GM18858 (cell line): ENCODE results near the gene WWC2.
"Not testable (repeated sequence)": the region's sequence is repeated elsewhere in the genome, so short reads cannot be mapped to it uniquely, and the experiment has no call there.

Experiments used
- ATAC-seq: cut with Tn5 transposase; IDR thresholded peaks from one replicate; pipeline ENCODE4 v1.9.1; 2021; ENCODE audit not compliant: unreplicated experiment

Gene WWC2

DNA sequence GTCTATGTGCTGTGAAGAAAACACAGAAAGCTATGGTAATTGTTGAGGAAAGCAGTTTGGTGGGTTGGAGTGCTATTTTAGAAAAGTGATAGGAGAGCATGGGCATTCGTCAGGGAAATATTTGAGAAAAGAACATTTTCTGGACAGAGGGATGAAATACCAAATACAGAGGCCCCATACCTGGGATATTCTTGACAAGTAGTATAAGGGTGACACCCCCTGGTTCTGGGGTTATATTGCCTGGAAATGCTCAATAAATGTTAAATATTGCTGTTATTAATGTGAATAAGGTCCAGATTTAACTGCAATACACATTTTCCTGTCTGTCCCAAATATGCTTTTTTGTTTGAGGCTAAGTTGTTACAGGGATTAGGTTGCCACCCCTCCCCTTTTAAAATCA, 42.9 kb downstream of the WWC2 start:
- ATAC-seq: no peak

DNA sequence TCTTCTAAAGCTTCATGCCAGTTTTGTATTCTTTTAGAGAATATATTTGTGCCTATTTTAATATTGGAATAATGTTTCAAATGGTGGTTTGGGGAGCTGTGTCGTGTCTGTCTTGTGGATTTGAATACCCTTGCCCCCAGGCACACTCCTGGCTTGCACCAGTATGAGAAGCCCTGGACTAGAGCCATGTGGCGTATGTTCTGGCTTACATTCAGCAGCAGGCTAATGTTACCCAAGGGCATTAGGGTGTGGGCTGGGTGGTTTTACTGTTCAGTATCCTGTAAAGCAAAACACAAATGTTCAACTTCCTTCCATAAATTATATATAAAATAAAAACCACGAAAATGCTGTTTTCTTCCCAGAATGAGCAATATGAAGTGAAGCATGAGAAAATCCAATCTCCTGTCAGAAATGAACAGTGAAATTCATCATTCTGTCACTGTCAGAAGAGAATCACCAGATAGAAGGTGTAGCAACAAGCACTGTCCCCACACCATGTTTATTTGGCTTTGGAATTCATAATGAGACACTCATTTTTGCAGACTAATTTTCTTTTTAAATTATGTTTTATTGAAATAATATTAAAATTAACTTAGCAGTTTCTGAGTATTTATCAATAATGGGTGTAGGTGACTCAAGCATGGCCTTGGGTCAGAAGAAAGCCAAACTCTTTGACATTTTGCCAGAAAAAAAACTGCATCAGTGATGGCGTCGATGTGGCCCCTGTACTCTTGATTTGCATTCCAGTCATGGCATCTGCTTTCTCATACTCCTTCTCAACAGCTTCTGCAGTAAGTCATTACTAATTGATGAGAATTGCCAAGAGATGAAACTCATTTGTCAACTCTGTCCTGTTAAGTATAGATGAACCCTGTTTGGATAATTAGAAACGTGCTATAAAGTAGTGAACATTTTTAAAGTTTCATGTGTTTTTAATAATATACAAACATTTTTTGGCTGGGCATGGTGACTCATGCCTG, 43.8 kb downstream of the WWC2 start:
- no peak for ATAC-seq

DNA sequence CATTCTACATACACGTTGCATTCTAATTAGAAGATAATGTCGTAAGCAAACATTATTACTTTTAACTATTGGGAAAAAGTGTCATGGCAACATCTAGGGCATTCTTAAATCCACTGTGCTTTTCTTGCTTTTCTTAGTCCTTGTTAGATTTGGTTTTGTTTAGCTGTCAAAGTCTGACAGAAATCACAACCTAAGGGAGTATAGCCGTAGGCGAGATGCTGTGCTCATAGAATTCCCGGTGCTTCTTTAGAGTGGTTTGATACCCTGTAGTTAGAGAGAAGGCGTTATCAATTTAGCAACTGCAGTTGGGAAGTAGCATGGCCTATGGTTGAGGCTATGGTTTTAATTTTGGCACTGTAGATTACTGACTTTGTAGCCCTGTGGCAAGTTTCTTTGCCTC, 45.7 kb downstream of the WWC2 start:
- no peak for ATAC-seq

DNA sequence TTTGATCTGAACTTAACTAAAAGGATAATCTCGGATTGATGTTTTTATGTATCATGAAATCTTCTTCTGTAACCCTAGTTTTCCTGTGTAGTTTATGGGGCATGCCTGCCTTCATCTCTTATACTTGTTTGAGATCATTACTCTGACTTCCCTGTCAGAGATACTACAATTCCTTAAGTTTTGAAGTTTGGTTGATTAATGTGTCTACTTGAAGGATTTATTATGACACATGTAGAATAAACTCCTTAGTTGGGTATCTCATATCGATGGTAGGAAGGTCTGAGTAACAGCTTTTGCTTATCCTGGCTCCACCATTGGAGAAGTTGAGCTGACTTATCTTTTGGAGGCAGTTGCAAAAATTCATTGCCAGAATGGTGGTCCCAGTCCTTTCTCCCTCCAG, 46.7 kb downstream of the WWC2 start:
- ATAC-seq: no peak

DNA sequence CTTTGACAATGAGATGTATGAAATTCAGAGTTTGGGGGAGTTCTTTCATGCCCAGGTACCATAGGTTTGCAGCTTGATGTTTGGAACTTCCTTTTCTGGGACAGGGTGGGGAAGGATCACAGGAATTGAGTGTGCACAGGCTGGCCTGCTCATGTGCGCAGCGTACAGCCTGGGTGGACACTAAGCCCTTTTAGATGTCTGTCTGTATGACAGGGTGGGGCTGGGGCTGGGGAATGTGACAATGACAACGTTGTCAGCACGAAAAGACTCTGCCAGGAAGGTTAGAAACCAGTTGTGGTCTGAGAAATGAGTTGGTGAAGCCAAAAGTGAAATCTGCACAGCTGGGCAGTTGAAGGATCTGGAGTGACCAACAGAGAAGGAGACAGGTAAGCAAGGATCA, 47.4 kb downstream of the WWC2 start:
- no peak for ATAC-seq

DNA sequence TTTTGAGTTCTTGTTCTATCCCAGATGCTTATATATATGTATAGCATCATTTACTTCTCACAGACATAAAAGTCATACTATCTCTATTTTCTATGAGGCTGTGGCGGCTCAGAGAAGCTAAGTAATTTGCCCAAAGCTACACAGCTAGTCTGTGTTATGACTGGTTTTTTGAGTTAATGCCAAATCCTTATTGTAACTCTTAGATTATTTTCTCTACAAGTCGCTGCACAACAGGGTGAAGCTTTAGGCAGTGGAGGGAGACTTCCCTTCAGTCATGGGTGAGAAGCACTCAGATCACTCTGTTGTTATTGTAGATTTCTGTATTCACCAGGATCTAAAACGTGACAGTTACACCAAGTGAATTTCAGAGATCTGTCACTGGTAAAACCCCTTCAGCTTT, 48.1 kb downstream of the WWC2 start:
- no peak for ATAC-seq

DNA sequence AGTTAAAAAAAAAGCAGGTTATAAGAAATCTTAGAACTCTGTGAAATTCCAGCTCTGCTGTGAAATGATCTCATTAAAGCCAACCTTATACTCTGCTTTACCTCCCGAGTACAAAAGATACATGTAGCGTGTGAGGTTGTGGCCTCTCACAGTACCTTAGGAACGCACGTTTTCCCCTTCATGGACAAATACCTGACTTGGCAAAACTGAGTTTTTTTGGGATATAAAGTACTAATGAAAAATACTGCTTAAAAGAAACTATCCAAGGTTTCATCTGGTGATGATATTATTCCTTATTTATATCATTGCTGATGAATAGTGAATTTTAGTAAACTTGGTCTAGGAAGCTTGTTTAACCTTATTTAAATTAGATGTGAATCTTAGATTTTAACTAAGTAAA, 48.9 kb downstream of the WWC2 start:
- no peak for ATAC-seq

DNA sequence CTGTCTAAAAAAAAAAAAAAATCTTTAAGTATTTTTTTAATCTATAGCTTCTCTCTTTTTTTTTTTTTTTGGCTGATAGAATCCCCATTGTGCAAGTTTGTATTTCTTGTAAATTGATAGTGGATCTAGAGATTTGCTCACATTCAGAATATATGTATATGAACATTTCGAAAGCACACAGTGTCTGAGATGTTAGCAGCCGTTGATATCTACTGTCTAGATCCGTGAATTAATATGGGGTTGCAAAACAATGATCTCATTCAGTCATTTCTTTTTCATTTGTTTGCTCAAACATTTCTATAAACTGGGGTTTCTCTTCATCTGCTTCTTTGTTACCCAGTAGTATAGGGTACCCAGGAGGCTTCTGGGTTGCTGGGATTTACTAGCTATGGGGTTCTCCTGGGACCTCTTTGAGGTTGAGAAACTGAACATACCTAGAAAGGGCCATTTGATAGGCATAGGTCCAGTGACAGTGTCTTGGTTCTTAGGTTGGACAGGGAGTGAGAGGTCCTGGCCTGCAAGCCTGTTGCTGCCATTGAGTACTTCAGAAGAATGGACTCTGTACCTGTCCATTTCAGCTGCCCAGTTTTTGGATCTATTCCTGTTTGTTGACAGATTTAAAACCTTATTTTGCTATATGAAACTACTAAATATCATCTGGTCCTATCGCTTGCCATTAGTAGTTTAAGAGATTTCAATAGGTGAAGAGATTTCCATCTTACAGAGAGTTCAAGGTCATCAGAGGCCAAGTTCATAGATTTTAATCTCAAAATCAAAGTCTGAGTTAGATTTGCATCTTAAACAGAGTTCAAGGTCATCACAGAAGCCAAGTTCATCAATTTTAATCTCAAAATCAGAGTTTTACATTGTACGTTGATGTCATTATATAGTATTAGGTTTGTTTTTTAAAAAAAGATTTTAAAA, 50.8 kb downstream of the WWC2 start:
- no peak for ATAC-seq

DNA sequence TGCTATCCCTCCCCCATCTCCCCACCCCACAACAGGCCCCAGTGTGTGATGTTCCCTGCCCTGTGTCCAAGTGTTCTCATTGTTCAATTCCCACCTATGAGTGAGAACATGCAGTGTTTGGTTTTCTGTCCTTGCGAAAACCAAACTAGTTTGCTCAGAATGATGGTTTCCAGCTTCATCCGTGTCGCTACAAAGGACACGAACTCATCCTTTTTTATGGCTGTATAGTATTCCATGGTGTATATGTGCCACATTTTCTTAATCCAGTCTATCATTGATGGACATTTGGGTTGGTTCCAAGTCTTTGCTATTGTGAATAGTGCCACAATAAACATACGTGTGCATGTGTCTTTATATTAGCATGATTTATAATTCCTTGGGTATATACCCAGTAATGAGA, 51.6 kb downstream of the WWC2 start:
- ATAC-seq: not testable (repeated sequence)

DNA sequence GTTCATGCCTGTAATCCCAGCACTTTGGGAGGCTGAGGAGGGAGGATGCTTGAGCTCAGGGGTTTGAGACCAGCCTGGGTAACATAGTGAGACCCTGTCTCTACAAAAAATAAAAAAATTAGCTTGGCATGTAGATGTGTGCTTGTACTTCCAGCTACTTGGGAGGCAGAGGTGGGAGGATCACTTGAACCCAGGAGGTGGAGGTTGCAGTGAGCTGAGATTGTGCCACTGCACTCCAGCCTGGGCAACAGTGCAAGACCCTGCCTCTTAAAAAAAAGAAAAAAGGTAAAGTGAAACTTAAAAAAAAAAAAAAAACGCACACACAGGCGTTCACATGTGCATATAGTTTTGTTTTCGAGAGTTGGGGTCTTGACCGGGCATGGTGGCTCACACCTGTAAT, 53.2 kb downstream of the WWC2 start:
- not testable (repeated sequence) for ATAC-seq

DNA sequence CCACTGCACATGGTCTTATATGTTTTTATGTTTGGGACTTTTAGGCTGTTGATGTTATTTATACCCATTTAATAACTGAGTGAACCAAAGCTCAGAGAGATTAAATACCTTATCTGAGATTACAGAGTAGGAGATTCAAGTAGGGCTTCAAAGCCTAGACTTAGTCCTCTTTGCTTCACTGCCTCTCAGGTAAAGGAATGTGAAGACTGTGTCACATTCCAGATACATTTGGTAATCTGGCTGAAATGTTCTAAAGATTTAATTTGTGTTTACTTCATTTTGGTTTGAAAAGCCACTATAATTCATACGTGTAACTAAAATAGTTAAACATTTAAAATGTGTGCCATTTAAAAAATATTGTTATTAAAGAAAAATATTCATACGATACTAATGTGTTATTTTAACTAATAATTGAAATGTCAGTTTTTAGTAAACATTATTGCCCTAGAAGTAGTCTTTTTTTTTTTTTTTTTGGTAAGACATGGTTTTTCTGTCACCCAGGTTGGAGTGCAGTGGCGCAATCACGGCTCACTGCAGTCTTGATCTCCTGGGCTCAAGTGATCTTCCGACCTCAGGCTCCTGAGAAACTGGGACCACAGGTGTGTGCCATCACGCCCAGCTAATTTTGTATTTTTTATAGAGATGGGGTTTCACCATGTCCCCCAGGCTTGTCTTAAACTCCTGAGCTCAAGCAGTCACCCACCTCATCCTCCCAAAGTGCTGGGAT, 54.3 kb downstream of the WWC2 start:
- ATAC-seq: no peak

DNA sequence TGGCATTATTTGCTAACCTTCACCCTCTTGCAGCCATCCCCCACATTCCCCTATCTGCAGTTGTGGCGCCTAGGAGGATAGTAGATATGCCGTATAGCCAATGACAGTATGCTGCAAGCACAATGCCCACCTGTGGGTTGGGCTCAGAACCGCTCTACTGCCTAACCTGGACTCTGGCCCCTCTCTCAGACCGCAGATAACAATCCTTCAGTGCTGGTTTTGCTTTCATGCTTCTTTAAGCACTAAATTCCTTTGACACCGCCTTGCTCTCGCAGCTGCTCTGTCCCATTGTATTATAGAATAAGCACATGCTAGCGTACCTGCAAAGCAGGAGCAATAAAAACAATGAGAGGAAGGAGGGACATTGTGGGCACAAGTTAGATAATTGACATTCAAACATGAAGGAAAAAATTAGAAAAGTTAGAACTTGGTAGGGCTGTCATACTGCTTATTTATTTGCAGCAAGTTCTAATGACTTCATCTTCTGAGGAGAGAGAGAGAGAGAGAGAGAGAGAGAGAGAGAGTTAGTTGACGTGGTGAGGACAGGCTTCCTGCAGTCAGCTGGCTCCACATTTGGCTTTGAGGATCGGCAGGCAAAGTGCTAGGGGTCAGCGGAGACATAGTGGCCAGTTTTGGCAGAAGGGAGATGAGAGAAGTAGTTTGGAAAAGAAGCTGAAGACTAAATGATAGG, 55.8 kb downstream of the WWC2 start:
- no peak for ATAC-seq

DNA sequence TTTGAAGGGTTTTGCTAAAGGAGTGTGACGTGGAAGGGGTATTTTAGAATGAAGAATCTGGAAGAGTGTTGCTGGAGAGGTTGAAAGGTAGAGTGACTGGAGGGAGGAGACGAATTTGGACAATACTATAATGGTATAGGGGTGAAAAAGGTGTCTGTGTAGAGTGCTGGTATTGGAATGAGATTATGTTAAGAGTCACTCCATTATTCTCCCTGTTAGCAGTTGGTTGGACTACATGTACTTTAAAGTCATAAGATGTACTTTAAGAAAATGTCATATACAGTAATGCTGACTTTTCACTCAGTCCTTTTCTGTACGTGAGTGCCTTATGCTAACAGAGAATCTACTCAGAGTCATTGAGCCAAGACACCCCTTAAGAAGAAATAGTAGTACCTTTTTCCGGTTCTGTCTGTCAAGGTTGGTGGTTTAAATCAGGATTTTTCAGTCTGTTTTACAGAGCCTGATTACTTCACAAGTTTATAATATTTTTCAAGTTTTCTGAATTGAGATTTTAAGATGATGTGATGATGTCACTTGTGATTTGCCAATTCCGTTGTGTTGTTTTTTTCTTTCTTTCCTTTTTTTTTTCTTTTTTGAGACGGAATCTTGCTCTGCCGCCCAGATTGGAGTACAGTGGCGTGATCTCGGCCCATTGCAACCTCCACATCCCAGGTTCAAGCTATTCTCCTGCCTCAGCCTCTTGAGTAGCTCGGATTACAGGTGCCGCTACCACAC, 56.6 kb downstream of the WWC2 start:
- no peak for ATAC-seq

DNA sequence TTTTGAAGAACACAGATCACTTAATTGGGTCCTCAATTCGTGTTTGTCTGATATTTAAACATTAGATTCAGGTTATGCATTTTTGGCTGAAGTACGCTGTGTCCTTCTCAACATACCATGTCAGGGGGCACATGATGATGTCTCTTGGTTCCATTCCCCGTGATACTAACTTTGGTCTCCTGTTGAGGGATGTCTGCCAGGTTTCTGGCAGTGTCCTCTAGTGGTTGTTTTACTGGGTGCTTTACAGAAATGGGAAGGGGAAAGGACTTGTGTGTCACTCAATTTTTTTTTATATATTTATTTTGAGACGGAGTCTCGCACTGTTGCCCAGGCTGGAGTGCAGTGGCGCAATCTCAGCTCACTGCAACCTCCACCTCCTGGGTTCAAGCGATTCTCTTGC, 58.2 kb downstream of the WWC2 start:
- ATAC-seq: no peak

DNA sequence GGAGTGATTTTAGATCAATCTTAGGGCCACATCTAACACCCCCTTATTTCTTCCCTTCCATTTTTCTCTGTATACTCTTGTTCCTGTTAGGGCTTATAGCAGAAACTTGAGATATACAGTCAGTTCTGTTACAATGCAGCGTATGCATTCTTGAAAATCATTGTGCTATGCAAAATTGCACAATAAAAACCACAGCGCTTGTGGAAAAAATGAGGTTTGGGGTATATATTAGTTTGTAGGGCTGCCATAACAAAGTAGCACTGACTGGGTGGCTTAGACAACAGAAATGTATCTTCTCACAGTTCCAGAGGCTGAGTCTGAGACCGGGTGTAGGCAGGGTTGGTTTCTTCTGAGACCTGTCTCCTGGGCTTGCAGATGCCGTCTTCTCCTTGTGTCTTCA, 59.0 kb downstream of the WWC2 start:
- ATAC-seq: no peak

DNA sequence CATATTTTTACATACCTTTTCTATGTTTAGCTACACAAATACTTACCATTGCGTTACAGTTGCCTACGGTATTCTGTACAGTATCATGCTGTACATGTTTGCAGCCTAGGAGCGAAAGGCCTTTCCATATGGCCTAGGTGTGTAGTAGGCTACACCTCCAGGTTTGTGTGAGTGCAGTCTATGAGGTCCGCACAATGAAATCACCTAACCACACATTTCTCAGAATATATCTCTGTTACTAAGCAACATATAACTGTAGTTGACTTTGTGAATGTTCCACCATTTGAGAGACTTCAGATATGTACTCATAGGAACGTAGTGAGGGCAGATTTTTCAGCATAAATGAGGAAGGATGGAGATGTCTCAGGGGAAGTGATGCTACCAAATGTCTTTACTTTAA, 62.6 kb downstream of the WWC2 start:
- no peak for ATAC-seq

DNA sequence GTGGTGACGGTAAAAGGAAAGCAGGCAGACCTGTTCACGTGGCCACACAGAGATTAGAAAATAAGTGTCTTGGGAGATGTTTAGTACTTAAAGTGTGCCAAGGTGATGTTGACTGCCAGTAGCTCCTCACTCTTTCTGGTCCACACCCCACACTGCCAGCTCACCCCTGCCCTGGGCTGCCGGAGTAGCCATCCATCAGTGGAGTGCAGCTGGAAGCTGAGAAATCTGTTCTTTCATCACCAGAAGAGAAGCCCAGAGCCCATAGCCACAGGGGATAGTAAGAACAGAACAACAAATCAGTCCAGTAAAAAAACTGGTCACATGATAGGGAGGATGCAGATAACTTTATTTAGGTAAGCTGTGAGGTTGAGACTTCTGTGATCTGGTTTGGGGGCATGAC, 64.1 kb downstream of the WWC2 start:
- ATAC-seq: no peak

DNA sequence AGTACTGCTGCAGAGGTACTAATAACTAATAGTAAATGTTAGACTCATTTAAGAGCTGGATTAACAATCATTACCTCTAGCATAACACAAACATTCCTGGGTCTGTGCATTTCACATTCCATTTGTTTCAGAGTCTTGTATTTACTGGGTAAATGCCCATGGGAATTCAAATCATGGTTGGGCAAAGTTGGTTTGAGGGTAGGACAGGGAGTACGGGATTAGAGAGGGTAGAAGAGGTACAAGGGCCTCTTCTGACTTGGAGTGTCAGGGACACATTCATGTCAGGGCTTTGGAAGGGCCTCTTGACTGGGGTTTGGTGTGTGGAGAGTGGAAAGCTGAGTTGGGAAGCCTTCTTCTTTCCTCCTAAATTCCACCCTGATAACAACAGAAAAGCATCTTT, 65.9 kb downstream of the WWC2 start:
- no peak for ATAC-seq

DNA sequence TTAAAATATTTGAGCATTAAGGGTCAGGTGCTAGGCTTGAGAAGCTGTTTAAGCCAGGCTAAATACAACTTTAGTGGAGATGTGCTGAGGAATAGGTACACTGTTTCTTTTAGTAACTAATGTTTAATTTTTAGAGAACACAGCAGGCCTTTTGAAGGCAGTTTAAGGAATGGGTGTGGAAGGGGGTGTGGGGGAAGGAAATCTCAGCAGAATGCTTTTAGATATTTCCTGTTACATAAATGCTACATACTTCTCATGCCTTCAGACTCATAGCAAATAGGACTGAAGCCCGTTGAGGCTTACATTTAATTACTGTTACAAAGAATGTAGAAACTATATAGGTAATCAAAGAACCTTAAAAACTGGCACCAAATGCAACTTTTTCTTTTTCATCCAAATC, 66.3 kb downstream of the WWC2 start:
- no peak for ATAC-seq

DNA sequence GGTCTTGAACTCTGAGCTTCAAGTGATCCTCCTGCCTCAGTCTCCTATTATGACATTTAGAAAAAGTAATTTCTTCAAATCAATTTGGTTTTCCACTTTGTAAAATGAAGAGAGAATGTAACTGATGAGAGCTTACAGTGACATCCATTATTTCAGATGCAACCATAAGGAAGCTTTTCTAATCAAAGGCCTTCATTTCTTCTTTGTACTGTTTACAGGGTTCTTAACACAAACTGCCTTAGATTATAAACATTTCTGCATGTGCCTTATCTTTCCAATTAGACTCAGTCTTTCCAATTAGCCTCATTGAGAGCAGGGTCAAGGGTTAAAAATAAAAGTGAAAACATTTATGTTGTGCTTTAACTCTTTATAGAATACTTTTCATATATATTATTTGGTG, 71.8 kb downstream of the WWC2 start:
- no peak for ATAC-seq
